ENCODE results near the gene TRAF3IP3.
A peak's percentile ranks its signal among the peaks of the same experiment; 100 is the strongest.

TRAF3IP3 gene

GRCh38 chr1:209738270-209738669 is 17.6 kb upstream of the TRAF3IP3 start:
- DNase-seq (ENCODE audit: low read depth), result no peak

DNA sequence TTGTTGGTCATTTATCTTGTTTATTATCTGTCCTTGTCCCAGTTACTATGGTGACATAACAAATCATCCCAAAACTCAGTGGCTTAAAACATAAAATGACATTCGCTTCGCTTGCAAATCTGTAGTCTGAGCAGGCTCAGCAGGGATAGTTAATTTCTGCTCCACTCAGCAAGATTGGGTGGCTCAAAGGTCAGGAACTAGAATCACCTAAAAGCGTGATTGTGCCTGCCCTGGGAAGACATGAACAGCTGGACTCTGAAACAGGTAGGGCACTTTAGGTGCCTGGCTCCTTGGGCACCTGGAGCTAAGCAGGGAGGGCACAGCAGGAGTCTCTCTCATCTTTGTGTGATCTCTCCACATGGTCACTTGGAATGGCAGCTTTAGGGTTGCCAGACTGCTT is 14.7 kb upstream of the TRAF3IP3 start:
- no peak for DNase-seq (ENCODE audit: low read depth)

DNA sequence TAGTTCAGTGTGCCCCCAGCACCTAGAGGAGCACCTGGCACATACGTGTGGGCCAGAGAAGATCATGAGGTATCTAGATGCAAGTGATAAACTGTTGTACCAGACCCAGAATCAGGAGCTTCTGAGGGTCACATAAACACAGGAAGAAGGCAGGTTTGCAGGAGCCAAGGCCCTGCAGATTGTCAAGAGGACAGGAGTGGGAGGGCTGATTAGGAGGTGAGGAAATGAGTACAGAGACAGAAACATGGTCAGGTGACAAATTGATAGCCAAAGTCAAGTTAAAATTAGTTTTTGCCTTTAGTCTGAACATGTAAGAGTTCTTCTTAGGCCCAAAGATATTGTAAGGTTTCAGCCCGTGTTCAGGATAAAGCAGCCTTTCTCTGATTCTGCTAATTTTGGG is 14.0 kb upstream of the TRAF3IP3 start:
- DNase-seq (ENCODE audit: low read depth), result no peak

- no peak for DNase-seq (ENCODE audit: low read depth)
Measured at GRCh38 chr1:209742409-209743144, 13.3 kb upstream of the TRAF3IP3 start.

DNA sequence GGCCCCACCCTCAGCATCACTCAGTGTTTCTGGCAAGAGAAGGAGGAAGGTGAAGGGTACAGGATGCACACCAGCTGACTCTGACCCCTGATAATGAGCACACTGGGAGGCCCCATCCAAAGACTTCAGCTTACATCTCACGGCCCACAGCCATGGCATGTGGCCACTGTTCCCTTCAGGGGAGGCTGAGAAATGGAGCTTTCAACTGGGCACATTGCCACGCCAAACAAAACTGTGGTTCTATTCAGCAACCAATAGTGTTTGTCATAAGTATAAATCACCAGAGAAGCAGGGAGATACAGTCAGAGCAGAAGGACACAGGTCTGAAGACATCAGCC is 12.7 kb upstream of the TRAF3IP3 start:
- no peak for DNase-seq (ENCODE audit: low read depth)

DNA sequence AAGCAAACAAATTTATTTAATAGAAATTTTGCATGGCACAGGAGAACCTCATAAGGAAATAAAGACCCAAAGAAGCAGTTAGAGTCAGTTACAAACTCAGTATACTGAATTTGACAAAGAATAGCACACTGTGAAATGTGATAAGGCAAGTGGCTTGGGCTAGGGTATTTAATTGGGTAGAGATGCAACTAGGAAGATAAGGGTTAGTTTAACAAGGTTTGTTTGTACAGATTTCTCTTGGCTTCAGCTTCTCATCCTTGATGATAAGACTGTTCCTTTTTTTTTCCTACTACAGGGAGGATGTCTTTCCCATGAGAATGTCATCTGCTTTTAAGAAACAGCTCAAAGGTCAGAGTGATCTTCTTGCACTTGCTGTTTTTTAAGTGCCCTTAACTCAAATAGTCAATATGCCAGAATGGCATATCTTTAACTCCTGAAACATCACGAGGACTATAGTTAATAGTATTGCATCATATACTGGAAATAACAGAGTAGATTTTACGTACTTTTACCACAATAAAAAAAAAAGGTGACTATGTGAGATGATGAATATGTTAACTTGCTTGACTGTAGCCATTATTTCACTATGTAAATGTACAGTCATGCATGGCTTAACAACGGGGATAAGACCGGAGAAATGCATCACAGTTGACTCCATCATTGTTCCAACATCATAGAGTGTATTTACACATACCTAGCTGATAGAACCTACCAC is 9.2 kb upstream of the TRAF3IP3 start:
- no peak for DNase-seq (ENCODE audit: low read depth)

DNA sequence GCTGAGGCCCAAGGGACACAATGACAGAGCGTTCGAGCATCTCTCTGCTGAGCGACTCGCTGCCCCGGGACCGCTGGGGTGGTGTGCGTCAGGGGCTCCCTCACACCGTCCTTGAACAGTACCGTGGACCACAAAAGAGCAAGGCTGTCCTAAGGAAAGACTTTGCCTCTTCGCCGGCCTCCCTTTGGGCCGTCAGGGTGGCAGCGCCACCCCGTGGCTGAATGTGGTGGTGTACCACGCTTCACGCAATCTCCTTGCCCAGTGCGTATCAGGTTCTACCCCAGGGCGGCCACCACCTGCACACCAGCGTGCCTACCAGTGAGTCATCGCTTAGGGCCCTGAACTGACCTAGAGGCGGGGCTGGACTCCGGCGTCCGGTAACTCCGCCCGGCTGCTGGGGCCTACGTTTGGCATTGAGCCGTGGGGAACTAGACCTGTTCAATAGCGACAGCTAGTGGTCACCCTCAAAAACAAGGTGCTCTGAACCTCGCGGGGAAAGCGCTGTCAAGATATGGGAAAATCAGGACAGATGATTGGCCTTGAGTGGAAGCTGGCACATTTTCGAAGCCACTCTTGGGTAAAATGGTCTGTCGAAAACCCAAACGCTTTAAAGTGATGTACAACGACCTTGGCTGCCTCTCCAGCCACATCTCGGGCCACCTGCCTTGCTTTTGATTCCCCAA is 8.1 kb upstream of the TRAF3IP3 start:
- DNase-seq (ENCODE audit: low read depth), result peak; percentile 79

DNA sequence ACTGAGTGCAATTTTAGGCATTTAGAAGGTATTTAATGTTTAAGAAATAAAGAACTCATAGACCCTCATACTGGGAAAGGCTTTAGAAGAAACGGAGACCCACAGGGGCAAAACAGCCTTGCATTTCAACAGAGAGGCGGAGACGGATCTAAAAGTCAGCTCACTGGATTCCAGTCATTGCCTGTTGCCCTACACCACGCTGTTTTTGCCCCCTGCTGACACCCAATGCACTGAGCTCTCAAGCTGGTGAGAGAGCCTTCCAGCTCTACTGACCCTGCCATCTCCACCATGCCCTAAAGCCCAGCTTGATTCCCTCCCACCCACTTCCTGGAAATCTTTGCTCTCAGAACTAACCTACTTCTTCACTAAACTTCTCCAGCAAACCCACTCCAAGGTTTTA is 7.2 kb upstream of the TRAF3IP3 start:
- DNase-seq (ENCODE audit: low read depth), result no peak

- no peak for DNase-seq (ENCODE audit: low read depth)
Measured at GRCh38 chr1:209749205-209749604, 6.6 kb upstream of the TRAF3IP3 start.

DNA sequence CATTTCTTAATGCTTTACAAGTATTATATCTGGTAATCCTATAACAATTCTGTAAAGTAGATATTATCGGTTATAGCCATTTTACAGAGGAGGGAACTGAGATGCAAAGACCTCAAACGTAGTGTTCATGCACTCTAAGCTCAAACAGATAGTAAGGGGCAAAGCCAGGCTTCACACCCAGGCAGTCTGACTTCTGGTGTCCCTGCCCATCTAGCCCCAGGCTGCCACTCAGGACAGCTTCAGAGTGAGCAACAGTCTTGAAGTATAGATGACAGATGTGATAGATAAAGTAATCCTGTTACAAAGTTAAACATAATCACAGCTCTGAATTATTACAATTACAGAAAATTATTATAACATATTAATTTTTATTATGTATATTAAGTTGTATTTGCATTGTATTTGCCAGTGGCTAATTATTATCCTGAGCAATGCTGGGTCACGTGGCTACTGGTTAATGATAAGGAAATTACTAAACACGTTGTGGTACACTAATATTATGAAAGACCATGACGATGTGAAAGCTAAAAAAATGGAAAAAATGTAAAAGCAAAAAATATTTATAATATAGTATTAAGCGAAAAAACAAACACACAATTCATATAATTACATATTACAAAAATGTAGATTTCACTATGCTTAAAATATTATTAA is 6.1 kb upstream of the TRAF3IP3 start:
- DNase-seq (ENCODE audit: low read depth), result no peak

DNA sequence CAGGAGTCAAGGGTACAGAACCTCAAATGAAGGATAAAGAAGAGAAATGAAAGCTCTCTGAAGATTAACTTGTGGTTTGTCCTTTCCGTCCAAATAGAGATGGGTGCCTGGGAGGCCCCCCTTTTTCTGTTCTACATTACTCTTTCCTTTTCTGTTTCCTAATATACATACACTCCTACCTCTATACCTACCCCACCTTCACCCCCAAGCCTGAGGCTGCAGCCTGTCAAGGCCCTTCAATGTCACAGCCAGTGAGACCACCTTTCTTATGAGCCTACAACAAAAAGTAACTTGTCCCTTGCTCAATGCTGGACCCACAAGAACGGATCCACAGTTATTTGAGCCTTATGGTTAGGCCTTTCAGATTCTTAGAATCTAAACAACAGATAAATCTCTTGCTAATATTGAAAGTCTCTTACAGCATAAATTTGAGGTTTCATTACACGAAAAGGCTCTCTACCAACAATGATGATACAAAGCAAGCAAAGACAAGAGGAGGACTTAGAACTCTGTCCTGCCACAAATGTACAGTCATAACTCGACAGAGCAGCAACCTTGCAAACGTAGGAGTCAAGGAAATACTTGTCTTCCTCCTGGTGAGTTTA is 4.1 kb upstream of the TRAF3IP3 start:
- no peak for DNase-seq (ENCODE audit: low read depth)

- no peak for DNase-seq (ENCODE audit: low read depth)
Measured at GRCh38 chr1:209752890-209753289, 3.0 kb upstream of the TRAF3IP3 start.

DNA sequence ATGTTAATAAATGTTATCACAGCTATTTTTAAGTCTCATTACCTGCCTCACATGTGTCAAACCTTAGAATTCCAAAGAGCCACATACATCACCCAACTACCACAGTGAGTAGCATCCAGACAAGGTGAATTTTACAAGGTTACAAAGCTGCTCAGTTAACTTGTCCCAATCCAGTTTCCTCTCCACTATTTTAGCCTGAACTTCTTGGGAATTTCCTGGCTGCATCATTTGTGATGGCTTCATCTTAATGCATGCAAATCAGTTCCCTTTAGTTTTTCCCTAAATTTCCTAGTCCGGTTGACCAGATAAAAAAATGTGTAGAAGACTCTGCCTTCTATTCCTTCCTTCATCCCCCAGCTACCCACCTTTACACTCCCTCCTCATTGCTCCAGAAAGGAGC is 597 bp upstream of the TRAF3IP3 start:
- DNase-seq (ENCODE audit: low read depth), result no peak

- no peak for DNase-seq (ENCODE audit: low read depth)
Measured at GRCh38 chr1:209756615-209757445, 977 bp downstream of the TRAF3IP3 start.

- DNase-seq (ENCODE audit: low read depth), result no peak
Measured at GRCh38 chr1:209758400-209758799, 2.5 kb downstream of the TRAF3IP3 start.

DNA sequence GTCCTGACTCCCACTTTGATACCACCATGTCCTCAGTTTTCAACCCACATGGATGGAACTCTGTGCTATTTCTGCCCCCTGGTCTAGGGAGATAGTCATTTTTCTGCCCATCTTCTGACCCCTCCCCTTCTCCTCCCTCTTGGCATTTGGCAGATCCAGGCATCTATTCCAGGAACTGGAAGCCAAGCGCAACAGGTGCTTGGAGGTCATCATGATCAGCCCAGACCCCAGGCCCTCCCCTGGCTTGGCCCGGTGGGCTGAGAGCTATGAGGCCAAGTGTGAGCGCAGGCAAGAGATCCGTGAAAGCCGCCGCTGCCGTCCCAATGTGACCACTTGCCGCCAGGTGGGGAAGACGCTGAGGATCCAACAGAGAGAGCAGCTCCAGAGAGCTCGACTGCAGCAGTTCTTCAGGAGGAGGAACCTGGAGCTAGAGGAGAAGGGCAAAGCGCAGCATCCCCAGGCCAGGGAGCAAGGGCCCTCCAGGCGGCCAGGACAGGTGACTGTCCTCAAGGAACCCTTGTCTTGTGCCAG is 4.0 kb downstream of the TRAF3IP3 start:
- DNase-seq (ENCODE audit: low read depth), result no peak

- no peak for DNase-seq (ENCODE audit: low read depth)
Measured at GRCh38 chr1:209761011-209761635, 5.3 kb downstream of the TRAF3IP3 start.

DNA sequence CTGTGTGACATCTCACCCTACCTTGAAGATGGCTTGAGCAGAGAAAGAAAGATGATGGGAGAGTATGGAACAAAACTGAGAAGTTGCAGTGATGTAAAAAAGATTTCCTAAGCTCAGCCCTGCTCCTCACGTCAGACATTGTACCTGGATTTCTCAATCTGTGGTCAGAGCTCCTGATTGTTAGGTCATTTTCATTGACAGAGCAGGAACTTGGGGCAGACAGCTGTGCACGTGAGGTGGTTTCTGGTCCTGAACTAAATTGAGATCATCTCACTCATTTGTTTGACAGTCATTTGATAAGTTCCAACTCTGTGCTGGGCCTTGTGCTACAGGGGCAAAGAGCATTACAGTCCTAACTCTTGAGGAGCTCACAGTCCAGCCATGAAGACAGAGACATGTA is 10.2 kb downstream of the TRAF3IP3 start:
- no peak for DNase-seq (ENCODE audit: low read depth)

GRCh38 chr1:209767096-209767495 is 11.2 kb downstream of the TRAF3IP3 start:
- no peak for DNase-seq (ENCODE audit: low read depth)

DNA sequence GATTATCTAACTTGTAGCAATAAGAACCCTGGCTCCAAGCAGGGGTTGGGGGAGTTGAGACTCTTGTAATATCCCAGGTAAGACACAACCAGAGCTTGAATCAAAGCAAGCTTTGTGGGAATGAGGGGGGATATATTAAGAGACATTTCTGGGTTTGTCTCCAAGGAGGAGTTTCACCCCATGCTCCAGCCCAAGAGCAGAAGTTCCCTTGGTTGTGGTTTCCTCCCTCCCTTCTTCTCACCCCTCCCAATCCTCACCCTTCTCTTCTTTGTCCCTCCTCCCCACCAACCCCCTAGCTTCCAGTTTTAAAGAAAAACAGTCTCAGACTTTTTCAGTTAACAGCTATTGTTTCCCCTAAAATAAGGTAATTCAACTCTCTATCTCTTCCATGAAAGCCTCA is 11.9 kb downstream of the TRAF3IP3 start:
- no peak for DNase-seq (ENCODE audit: low read depth)

- DNase-seq (ENCODE audit: low read depth), result peak; percentile 62
Measured at GRCh38 chr1:209768354-209768774, 12.5 kb downstream of the TRAF3IP3 start.
